Measurements from ENCODE around the gene PSMA4.

GRCh38 chr15:78599189-78599588, 58.9 kb downstream of the PSMA4 start:
- TF ChIP-seq CTCF (tag by site-specific recombination; IDR thresholded peaks at IDR 0.05) (no peak), ATF2 (tag by site-specific recombination; IDR thresholded peaks at IDR 0.05; ENCODE audit: low read depth) (no peak), HOXA7 (CRISPR knock-in tag; IDR thresholded peaks at IDR 0.05; ENCODE audit: borderline replicate concordance) (no peak), ZNF174 (tag by site-specific recombination; IDR thresholded peaks at IDR 0.05) (no peak), ZFP3 (tag by site-specific recombination; IDR thresholded peaks at IDR 0.05; ENCODE audit: low read depth) (no peak), ZNF555 (tag by site-specific recombination; conservative IDR thresholded peaks at IDR 0.05) (no peak), MZF1 (tag by site-specific recombination; IDR thresholded peaks at IDR 0.05; ENCODE audit: borderline replicate concordance) (no peak), PRDM10 (tag by site-specific recombination; IDR thresholded peaks at IDR 0.05) (no peak), ZNF202 (tag by site-specific recombination; IDR thresholded peaks at IDR 0.05; ENCODE audit: borderline replicate concordance) (no peak), ZNF10 (tag by site-specific recombination; IDR thresholded peaks at IDR 0.05) (no peak), ZBTB8A (tag by site-specific recombination; IDR thresholded peaks at IDR 0.05) (no peak), IKZF3 (tag by site-specific recombination; IDR thresholded peaks at IDR 0.05) (no peak), ZNF324 (tag by site-specific recombination; IDR thresholded peaks at IDR 0.05) (no peak)

Data from HEK293 (cell line).